Prostate gland (tissue), 2 donors: Measurements from ENCODE around the gene GALT.

Experiments
- POLR2A ChIP-seq: fragments of 450-650 bp; IDR thresholded peaks from one replicate; pipeline ENCODE4 v1.6.1; 2016; ENCODE audit warnings: antibody characterized with exemption, mild to moderate bottlenecking
- POLR2AphosphoS5 ChIP-seq: sonication (generic); formaldehyde crosslinking; IDR thresholded peaks from one replicate; pipeline ENCODE4 v1.6.1; 2017; ENCODE audit warnings: antibody characterized with exemption
- TF ChIP-seq, protein P1 (sequence below), 4 experiments: fragments of 200-600 bp in 2 of 4; fragments of 450-650 bp in 2 of 4; sonication (generic) in 2 of 4; IDR thresholded peaks; 1 replicate in 3 of 4; 2 replicates in 1 of 4; pipeline ENCODE4 v1.5.1; 2016 to 2019; ENCODE audit warnings: antibody characterized with exemption in 4 of 4, mild to moderate bottlenecking in 2 of 4, moderate library complexity in 2 of 4

DNA sequence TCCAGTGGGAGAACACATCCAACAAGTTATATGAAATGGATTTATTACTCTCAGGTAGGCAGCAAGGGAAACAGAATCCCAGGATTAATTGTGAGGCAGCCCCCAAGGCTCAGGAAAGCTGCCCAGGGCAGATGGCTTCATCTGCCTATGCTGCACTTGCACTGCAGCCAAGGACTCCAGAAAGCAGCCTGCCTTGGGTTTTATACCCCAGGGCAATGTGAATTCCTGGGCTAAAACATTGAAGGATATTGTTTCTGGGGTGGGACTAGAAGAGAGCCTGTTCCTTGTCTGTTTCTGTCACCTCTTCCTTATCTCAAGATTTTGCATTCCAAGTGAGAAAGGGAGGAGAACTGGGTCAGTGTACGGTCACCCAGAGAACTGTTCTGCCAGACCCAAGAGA lies 24.8 kb downstream of the GALT start:
- TF ChIP-seq POLR2A (no peak), POLR2AphosphoS5 (no peak)
- TF ChIP-seq, protein P1, sequence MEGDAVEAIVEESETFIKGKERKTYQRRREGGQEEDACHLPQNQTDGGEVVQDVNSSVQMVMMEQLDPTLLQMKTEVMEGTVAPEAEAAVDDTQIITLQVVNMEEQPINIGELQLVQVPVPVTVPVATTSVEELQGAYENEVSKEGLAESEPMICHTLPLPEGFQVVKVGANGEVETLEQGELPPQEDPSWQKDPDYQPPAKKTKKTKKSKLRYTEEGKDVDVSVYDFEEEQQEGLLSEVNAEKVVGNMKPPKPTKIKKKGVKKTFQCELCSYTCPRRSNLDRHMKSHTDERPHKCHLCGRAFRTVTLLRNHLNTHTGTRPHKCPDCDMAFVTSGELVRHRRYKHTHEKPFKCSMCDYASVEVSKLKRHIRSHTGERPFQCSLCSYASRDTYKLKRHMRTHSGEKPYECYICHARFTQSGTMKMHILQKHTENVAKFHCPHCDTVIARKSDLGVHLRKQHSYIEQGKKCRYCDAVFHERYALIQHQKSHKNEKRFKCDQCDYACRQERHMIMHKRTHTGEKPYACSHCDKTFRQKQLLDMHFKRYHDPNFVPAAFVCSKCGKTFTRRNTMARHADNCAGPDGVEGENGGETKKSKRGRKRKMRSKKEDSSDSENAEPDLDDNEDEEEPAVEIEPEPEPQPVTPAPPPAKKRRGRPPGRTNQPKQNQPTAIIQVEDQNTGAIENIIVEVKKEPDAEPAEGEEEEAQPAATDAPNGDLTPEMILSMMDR (IDR thresholded peaks at IDR 0.05): no peak
